GM18502 (cell line): Measurements from ENCODE around the gene MTMR10.

ENCODE experiments used
- ATAC-seq: cut with Tn5 transposase; IDR thresholded peaks from one replicate; pipeline ENCODE4 v1.9.1; 2021; ENCODE audit warnings: mild to moderate bottlenecking; ENCODE audit not compliant: unreplicated experiment, poor library complexity

MTMR10 gene

DNA sequence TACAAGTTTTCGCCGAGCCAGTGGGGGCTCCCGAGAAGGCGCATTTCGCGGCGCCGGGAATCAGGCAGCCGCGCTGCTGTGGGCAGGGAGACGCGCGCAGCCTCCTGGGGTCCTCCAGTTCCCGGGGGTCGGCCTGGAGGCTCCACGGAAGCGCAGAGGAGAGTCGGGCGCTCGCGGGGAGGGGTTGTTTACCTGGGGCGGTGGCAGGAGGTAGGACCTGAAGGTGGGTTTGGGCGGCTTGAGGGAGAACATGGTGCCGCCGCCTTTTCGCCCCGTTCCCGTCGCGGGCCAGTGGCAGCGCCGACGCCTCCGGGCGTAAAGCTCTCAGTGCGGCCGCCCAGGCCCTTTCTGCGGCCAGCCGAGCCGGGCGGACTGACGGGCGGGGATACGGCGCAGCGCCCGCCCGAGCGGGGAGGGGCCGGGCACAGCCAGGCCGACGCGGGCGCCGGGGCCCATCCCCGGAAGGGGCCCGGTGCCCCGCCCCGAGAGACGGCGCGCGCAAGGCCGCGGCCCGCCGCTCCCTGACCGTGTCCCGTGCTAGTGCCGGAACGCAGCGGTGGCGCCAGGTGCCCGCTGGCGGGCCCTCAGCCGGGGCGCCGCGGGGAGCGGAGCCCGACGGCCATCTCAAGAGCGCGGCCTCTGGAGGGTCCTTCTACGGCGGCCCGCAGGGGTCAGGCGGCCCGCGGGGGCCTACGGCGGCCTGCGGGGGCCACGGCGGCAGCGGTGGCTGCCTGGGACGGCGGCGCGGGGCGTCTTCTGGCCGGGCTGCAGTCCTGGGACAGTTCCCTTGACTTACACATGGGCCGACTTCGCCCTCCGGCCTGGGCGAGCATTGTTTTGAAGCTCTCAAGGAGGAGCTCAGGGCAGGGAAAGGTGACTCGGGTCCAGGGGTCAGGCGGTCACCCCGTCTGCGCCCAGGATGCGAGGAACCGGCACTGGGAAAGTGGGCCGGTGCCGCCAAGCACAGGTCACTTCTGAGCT lies at the start of gene MTMR10:
MTMR10 (minus strand) TSS at position 374 of the 981 bp plus-strand sequence; CDS start at position 252, 122 bp downstream.
- peak; percentile 85 for ATAC-seq

DNA sequence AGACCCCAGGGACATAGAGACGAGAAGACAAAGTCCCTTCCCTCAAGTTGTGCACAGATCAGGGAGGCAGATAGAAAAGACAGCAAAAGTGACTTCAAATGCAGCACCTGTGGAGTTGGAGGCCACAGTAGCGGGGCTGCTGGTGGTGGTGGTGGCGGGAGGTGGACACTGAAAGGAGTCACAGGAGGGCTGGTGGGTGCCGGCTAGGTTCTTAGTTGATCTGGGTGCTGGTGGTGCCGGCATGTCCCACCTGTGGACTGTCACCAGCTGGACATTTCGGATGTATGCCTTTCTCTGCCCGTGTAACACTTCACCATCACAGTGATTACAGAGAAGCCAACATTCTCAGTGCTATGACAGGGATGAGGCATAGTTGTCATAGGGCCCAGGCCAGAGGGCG lies 49.2 kb upstream of the MTMR10 start:
- ATAC-seq, result no peak

- no peak for ATAC-seq
Observed at GRCh38 chr15:31039961-31040360, 48.5 kb upstream of the MTMR10 start.

DNA sequence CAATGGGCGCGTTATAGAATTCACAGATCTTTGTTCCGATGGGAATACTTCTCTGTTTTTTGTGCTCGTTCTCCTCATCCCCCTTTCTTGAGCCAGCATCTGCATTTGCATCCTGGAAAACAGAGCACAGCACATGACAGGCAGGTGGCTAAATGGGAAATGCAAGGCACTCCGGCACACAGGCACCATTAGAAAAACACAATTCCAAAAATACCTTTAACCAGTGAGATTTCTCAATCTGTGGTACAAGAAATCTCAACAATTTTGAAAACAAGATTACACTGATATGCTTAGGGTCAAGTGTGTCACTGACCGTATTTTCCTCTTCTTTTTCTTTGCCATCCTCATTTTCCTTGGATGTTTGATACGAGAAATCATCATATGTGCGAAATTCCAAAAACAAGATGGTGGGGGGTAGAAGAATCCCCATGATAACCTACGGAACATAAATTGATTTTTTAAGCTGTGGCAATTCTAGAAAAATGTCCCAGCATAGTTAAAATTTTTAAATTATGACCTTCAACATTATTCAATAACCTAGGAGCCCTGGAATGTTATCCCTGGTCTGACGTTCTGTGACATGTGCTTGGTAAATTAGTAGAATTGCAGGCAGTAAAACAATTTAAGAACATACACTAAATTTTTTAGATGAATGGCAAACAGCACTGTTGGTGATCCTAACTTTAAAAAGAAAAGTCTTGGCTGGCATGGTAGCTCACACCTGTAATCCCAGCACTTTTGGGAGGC lies 46.5 kb upstream of the MTMR10 start:
- ATAC-seq, result no peak

GRCh38 chr15:31036783-31037182 lies 45.4 kb upstream of the MTMR10 start:
- no peak for ATAC-seq

DNA sequence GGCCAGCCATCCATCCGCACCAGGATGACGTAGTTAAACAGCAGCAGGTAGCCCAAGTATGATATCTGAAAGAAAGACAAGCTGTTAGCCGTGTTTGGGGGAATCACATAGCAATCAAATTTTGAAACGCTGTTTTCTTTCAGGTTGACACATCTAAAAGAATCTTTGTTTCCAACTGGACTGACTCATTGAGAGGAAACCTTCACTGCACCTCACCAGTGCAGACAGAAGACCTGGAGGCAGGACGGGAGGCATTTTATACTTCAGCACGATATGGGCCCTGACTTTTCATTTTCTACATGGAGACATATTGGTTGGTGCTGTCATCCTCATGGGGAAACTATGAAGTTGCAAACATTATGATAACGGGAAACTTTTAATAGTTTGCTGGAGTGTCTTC lies 44.2 kb upstream of the MTMR10 start:
- ATAC-seq, result no peak

DNA sequence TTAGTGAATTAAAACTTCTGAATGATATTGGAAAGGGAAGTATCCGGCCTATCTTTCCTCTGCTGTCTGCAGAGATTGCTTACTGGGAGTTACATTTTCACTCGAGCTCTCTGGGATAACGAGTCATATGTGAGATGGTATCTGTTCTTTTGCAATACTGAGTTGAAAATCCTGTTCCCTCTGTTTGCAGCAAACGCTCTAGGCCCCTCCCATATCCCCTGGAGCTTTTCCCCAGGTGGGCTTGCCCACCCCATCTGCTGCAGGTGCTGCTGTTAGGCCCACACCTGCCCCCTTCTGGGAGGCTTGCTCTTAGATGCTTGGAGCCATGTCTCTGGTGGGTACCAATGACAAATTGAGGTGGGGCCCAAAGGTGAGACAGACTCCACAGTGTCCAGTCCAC lies 42.7 kb upstream of the MTMR10 start:
- no peak for ATAC-seq

DNA sequence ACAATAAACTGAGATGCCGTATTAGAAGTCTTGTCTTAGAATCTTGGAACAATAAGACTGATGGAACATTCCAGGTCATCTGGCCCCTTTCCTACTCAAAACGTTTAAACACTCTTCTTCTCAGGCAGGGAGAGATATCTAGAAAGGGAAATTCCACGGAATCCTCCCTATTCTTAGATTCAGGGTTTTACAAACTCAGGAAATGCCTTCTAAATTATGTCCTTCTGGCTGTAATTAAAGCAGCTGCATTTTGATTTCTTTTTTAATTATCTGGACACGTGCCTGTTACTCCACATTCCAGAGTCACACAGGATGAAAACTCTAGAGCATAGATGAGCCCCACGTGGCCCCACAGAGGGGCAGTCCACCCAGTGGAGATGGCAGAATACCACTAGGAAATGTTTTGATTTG lies 41.5 kb upstream of the MTMR10 start:
- no peak for ATAC-seq

DNA sequence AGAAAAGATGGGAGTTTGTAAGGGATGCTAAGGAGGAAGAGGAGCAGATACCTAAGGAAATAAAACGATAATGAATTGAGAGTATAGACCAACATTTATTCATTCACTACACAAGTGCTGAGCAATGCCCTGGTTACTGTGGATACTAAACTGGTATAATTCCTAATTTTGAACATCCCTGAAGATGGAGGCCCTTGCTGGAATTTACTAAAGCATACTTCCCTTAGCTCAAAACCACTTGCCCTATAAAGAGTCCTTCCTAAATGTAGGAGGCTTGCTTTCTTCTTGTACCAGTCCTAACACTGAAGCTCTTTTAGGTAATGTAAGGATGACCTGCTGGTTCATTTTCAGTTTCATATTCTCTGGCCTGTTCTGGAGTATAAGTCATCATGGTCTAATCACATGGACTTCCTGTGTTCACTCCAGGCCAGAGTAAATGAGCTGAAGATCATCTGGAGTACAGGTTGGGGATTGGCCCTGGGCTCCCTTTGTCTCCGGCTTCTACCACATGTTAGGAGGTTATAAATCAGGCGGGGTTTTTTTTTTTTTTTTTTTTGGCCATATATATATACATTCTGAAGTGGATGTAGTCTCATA lies 40.1 kb upstream of the MTMR10 start:
- ATAC-seq, result peak; percentile 81

- ATAC-seq, result no peak
Observed at GRCh38 chr15:31027910-31028578, 36.6 kb upstream of the MTMR10 start.

DNA sequence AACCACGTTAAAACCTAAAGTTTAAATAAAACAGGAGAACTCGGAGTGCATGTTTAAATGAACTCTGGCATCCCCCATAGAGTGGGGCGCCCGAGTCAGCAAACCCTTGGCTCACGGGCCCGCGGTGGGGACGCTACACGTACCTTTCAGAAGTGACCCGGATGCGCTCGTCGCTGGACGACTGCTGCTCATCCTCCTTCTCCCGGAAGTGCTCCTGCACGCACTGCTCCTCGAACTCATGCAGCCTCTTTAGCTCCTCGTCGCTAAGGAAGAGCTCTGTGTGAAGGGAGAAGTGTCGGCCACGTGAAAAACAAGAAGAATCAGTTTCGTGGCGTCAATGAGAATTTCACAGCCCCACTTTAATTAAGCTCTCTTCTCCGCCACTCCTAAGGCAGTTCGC lies 34.6 kb upstream of the MTMR10 start:
- no peak for ATAC-seq

DNA sequence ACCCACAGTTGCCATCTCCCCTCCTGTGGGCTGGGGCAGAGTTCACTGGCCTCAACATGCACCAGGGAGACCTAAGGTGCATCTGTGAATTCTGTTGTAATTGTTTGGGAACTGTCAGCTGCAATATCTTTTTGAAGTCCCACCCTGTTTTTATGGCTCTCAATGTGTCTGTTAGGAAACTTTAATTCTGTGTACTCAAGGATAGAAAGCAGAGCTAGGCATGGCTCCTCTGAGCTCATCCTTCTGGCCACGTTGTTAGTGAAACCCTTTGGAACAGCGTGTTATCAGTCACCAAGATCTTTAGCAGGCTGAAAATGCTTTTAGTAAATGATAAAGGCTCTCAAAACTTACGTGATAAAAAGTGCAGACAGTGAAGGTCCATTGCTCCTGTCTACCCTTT lies 33.6 kb upstream of the MTMR10 start:
- no peak for ATAC-seq

GRCh38 chr15:31024330-31024729 lies 32.9 kb upstream of the MTMR10 start:
- no peak for ATAC-seq

- no peak for ATAC-seq
Observed at GRCh38 chr15:31023841-31024240, 32.4 kb upstream of the MTMR10 start.

GRCh38 chr15:31021067-31021665 lies 29.7 kb upstream of the MTMR10 start:
- ATAC-seq, result peak; percentile 55

- ATAC-seq, result no peak
Observed at GRCh38 chr15:31020542-31020941, 29.1 kb upstream of the MTMR10 start.

DNA sequence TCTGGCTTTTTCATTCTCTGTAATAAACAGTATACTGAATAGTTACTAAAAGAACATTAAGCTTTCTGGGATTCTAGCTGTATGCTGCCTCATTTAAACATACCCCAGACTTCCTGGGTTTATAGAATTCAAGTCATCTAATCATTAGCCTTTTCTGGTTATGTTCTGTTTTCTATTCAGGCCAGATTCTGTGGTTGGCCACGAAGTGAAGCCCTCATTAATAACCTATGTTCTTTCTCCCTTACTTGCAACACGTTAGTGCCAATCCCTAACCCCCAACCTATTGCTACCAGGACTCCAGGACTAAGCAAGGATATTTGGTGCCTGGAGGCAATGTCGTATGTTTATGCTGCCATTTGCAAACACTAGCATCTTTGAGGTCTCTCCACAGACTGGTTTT lies 28.6 kb upstream of the MTMR10 start:
- ATAC-seq, result no peak

DNA sequence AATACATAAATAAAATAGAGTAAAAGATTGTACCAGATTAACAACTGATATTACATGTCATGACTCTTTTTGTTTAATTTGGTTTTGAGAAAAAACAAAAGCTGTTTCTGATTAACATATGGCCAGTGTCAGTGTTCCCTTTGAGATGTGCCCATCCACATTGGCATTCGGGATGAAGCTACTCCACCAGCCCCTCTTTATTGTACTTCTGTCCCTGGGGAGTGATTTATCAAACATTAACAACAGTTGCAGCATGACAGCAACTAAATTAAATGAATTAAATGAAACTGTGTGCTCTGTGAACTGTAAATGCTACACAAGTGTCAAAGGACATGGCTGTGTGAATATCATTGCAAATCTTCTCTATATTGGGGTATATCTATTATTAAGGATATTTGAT lies 25.9 kb upstream of the MTMR10 start:
- ATAC-seq, result no peak

DNA sequence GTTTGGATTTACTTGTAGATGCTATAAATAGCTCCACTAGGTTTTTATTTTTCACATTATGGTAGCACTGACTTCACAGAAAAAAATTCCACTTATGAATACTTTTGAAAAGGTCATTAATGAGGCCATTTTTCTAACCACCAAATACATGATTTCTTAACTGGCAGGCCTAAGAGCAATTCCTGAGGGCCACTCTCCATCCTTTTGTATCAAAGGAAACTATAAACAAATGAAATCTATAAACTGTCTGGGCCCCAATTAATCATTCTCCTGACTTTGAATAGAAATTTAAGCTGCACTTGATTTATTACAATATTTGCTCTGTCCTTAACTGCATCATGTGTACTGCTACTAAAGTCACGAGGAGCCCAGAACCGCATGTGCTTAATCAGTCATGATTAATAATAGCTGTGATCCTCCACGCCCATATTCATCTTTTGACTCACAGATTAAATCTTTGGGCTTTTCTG lies 25.1 kb upstream of the MTMR10 start:
- no peak for ATAC-seq

DNA sequence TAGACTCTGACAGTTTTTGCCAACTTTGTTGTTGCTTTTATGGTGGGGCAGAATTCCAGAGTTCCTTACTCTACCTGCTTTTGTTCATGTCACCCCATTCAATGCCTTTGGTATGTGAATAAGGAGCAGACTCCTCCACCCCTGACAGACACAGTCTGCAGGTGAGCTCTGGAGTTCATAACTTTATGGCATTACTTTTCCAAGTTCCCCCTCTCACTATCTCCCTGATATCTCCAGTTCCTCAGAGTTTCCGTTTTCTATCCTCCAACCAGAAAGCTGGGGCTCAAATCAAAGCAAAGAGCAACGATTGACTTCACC lies 23.1 kb upstream of the MTMR10 start:
- ATAC-seq, result no peak
